ENCODE results near the gene FBXO34.
A peak's percentile ranks its signal among the peaks of the same experiment; 100 is the strongest.

The FBXO34 gene

GRCh38 chr14:55270832-55271571 is at the start of gene FBXO34:
FBXO34 (plus strand) TSS chr14:55271421; CDS start chr14:55350391, 78,970 bp downstream.
- DNase-seq (ENCODE audit: low spot score) (peak; percentile 82), FAIRE-seq (peak; percentile 72)

- FAIRE-seq (no peak), DNase-seq (ENCODE audit: low spot score) (no peak)
Observed at GRCh38 chr14:55221968-55222367, 49.3 kb upstream of the FBXO34 start.

DNA sequence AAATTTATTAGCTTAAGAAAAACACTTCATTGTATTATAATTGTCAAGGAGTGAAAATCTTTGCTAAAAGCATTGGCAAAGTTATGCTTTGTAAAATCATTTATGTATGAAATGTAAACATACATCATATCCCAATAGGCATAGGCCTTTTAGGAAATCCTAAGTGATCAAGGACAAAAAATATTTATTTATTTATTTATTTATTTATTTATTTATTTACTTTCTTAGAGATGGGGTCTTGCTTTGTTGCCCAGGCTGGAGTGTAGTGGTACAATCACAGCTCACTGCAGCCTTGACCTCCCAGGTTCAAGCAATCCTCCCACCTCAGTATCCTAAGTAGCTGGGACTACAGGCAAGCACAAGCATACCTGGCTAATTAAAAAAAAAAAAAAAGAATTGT is 47.9 kb upstream of the FBXO34 start:
- no peak for FAIRE-seq

DNA sequence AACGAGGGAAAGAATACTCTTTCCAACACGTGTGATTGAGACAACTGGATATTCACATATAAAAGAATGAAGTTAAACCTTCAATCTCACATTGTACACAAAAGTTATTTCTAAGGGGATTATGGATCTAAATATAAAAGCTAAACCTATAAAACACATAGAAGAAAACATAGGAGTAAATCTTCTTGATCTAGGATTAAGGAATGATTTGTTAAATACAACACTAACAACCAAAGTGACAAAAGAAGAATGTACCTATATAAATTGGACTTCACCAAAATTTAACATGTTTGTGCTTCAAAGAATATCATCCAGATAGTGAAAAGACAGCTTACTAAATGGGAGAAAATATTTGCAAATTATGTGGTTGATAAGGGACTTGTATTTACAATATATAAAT is 43.0 kb upstream of the FBXO34 start:
- FAIRE-seq = no peak
- no peak for DNase-seq (ENCODE audit: low spot score)

More for the DNA sequence above, 47.9 kb upstream of the FBXO34 start:
- no peak for DNase-seq (ENCODE audit: low spot score)

- FAIRE-seq (no peak), DNase-seq (ENCODE audit: low spot score) (no peak)
Observed at GRCh38 chr14:55233591-55233990, 37.6 kb upstream of the FBXO34 start.

DNA sequence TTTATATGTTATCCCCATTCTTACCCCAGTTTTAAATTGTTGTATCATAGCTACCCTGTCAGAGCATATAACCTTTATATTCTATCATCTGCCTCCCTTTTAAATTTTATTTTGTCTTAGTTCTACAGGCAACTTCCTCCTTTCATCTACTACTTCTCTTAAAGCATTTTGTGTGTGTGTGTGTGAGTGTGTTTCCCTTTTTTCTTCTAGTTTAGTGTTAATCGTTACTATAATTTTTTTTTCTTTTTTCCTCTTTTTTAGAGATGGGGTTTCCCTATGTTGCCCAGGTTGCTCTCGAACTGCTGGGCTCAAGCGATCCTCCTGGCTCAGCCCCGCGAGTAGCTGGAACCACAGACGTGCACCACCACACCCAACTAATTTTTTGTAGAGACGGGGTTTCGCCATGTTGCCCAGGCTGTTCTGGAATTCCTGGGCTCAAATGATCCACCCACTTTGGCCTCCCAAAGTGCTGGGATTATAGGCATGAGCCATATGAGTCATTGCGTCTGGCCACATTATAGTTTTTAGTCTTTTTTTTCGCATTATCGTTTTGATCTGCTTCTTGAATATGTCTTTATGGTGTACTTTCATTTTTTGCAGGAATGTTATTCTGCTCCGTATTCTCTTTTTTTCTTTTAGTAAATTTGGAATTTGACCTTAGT is 33.1 kb upstream of the FBXO34 start:
- no peak for FAIRE-seq
- DNase-seq (ENCODE audit: low spot score) = no peak

GRCh38 chr14:55239320-55239719 is 31.9 kb upstream of the FBXO34 start:
- FAIRE-seq = no peak
- no peak for DNase-seq (ENCODE audit: low spot score)

GRCh38 chr14:55240526-55241178 is 30.6 kb upstream of the FBXO34 start:
- FAIRE-seq = no peak

GRCh38 chr14:55241673-55242072 is 29.5 kb upstream of the FBXO34 start:
- no peak for DNase-seq (ENCODE audit: low spot score)
- FAIRE-seq = no peak

More at GRCh38 chr14:55240526-55241178, 30.6 kb upstream of the FBXO34 start:
- no peak for DNase-seq (ENCODE audit: low spot score)

DNA sequence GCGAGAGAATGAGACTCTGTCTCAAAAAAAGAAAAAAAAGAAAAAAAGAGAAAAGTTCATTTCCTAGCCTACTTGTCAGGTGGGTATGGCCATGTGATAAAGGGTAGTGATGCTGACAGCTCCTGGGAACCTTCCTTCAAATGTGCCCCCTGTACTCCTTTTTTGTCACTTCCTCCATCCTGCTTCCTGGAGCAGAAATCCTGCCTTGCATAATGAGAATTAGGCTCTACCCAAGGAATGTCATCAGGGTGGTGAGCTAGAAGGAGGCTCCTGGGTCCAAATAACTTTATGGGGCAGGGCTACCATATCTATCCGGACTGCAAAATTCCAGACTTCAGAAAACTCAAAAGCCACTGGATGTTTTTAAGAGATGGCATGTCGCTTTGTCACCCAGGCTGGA is 27.8 kb upstream of the FBXO34 start:
- FAIRE-seq (no peak), DNase-seq (ENCODE audit: low spot score) (no peak)

DNA sequence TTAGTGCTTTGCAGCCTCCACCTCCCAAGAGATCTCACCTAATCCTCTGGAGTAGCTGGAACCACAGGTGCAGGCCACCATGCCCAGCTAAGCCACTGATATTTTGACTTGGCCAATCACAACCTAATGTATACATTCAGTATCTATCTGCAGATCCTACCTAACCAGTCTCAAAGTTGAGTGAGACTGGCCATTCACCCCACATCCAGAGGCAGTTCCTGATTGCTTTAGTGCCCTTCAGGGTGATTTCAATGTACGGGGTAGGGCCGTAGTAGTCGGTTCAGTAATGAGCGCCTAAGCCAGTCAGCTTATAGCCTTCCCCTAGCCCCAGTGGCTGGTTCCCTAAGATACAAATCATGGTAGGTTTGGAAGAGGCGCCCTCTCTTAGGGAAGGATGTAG is 27.4 kb upstream of the FBXO34 start:
- FAIRE-seq (no peak), DNase-seq (ENCODE audit: low spot score) (no peak)

- no peak for FAIRE-seq
- DNase-seq (ENCODE audit: low spot score) = no peak
Observed at GRCh38 chr14:55245657-55246268, 25.5 kb upstream of the FBXO34 start.

GRCh38 chr14:55248411-55248810 is 22.8 kb upstream of the FBXO34 start:
- FAIRE-seq (no peak), DNase-seq (ENCODE audit: low spot score) (no peak)

DNA sequence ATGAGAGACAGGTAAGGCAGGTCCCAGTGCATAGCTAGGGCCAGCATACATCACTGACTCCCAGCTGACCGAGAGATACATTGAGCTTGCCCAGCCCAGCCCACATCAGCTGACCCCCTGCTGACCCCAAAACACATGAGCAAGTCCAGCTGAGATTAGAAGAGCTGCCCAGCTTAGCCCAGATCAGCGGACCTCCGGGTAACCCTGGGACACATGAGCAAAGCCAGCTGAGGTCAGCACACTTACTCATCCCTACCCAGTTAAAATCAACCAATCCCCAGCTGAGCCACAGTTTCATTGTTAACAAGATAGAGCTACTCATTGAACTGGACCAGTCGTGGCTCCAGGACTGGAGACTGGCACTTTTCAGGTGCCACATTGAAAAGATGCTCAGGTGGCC is 21.8 kb upstream of the FBXO34 start:
- DNase-seq (ENCODE audit: low spot score) (peak; percentile 40), FAIRE-seq (no peak)

DNA sequence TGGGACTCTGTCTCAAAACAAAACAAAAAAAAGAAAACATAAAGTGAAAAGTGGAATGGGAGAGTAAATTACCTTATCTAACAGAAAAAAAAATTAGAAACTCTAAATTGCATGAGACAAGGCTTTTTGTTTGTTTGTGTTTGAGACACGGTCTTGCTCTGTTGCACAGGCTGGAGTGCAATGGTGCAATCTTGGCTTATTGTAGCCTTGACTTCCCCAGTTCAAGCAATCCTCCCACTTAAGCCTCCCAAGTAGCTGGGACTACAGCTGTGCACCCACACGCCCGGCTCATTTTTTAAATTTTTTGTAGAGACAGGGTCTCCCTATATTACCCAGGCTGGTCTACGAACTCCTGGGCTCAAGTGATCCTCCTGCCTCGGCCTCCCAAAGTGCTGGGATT is 17.9 kb upstream of the FBXO34 start:
- DNase-seq (ENCODE audit: low spot score) (no peak), FAIRE-seq (no peak)

GRCh38 chr14:55254581-55254980 is 16.6 kb upstream of the FBXO34 start:
- FAIRE-seq (no peak), DNase-seq (ENCODE audit: low spot score) (no peak)

DNA sequence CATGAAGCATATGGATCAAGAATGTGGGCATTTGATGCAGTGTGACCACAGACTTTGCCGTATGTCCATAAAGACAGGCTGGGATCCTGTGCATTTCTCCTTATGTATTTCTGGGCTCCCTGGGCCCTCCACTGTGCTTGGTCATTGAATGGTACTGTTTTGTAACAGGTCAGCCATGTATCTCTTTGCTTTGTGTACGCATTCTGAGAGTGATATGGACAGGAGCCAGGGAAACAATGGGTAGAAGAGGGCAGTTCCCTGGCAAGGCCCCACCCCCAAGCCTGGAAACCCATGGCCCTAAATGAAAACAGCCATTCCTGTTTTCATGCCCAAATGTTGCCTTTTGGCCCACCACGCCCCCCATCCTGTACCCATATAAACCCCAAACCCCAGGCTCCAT is 15.2 kb upstream of the FBXO34 start:
- DNase-seq (ENCODE audit: low spot score) (no peak), FAIRE-seq (no peak)

DNA sequence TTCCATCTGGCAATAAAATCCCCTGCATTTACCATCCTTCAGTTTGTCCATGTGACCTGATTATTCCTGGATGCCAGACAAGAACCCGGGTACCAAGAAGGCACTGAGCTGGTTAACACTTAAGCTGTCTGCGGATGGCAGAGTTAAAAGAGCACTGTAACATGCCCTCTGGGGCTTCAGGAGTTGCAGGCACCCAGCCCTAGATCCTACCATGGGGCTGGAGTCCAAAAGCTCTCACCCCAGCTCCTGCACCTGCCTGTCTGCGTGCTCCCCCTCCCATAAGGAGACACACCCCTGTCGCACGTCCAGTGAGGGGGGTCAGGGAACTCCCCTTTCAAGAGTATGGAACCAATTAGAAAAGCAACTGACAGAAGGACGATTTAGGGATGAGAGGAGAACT is 14.6 kb upstream of the FBXO34 start:
- DNase-seq (ENCODE audit: low spot score) = no peak

GRCh38 chr14:55265197-55265596 is 6.0 kb upstream of the FBXO34 start:
- no peak for FAIRE-seq
- DNase-seq (ENCODE audit: low spot score) = no peak

More for the DNA sequence above, 14.6 kb upstream of the FBXO34 start:
- FAIRE-seq = no peak

DNA sequence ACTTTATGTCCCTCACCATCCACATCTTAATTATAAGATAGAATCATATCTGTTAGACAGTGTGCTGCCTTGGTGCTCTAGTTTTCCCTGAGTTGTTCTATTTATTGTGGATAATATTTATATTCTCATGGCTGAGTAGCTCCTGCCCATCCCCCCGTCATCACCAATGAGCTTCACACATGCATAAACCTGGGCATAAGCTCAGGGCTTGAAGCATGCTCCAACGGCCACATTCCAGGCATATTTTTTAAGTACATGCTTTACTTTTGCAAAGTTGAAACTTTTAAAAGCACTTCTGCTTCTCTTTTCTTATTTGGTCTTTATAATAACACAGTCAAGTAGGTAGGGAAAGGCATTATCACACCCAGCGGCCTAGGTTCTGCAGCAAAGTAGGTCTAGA is 3.4 kb upstream of the FBXO34 start:
- DNase-seq (ENCODE audit: low spot score) (no peak), FAIRE-seq (no peak)

- FAIRE-seq (no peak), DNase-seq (ENCODE audit: low spot score) (peak; percentile 34)
Observed at GRCh38 chr14:55271572-55272298, 514 bp downstream of the FBXO34 start.
